GM18498 (cell line): ENCODE data around the gene WNT16.

Source experiments
- ATAC-seq: cut with Tn5 transposase; IDR thresholded peaks from one replicate; pipeline ENCODE4 v1.9.1; 2021; ENCODE audit warnings: mild to moderate bottlenecking, moderate library complexity; ENCODE audit not compliant: unreplicated experiment

The WNT16 gene

DNA sequence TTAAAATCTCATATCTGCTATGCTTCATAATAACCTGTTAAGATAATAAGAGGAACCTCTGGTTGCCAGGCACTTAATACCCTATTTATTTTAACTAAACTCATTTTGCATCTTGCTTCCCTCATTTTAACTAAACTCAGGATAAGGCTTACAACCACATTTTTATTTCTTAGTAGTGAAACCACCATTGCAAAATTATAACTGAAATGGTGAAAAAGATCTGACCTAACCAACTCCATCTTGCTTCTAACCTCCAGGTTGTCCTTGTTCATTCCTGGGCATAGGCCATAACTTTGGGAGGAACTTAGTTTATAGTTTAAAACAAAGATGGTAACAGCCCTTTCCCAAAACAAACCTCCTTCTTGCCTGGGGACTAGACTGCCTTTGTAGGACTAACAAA, 61.3 kb downstream of the WNT16 start:
- no peak for ATAC-seq

DNA sequence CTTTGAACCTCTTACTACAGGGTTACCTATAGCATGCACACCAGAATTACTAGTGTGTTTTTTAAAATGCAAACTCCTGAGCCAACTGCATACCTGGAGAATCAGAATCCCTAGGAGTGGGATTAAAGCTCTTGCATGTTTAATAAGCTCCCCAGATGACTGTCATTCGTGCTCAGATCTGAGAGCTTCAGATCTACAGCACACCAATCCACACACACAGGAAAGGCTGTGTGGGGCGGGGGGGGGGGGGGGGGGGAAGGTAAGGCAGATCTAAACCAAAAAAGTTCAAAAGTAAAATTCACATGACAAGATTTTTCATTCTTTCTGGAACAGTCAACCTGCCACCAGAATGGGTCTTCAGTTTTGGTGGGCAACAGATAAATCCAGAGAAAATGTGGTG, 61.8 kb downstream of the WNT16 start:
- ATAC-seq = no peak
